ENCODE measurements around the gene TMEM254. TPM values are rescaled to one million over a fixed set of nuclear protein-coding genes. Genes with fewer than 3 reads are reported as not detected.
A peak's percentile ranks its signal among the peaks of the same experiment; 100 is the strongest.

Gene TMEM254
- total RNA-seq, 1 donor from 2014 or later = 17.6 TPM

DNA sequence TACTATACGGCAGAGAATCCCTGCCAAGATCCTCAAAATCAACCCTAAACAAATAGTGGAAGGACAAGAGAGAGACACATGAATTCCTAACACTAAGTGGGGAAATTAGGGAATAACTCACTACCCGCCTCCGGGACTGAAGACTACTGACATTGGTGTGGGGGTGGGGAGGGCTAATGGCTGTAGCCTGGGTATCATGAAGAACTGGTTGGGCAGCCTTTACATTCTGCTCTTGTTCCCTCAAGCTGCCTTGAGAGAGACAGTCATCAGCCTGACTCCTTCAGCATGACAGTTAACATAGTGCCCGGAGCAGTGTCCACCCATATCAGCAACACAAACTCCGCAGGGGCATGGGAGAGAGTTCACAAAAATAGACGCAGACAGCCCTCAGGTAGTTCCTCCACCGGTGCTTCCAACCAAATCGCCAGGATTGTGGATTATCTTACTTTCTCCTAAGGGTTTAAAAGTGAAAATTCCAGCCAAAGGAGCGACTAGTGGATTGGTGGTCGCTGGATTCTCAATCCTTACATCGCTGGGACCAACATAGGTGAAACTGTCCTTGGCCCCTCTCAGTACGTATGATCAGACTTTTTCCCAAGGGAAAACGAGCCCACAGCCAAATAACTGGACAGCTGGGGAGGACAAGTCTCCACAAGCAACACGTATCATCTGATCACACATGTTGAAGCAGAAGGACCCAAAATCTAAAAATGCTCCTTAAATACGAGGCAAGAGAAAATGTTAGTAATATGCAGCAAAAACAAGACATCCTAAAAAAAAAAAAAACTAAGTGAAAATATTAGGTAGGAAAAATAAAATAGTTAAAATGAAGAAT, 22.6 kb downstream of the TMEM254 start:
- H3K27me3 ChIP-seq = no peaks in the 10 kb centered on the region
- ATAC-seq (no peak), DNase-seq (no peak)
- no peaks in the 10 kb centered on the region for H3K36me3 ChIP-seq
- TF ChIP-seq, protein P1, sequence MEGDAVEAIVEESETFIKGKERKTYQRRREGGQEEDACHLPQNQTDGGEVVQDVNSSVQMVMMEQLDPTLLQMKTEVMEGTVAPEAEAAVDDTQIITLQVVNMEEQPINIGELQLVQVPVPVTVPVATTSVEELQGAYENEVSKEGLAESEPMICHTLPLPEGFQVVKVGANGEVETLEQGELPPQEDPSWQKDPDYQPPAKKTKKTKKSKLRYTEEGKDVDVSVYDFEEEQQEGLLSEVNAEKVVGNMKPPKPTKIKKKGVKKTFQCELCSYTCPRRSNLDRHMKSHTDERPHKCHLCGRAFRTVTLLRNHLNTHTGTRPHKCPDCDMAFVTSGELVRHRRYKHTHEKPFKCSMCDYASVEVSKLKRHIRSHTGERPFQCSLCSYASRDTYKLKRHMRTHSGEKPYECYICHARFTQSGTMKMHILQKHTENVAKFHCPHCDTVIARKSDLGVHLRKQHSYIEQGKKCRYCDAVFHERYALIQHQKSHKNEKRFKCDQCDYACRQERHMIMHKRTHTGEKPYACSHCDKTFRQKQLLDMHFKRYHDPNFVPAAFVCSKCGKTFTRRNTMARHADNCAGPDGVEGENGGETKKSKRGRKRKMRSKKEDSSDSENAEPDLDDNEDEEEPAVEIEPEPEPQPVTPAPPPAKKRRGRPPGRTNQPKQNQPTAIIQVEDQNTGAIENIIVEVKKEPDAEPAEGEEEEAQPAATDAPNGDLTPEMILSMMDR (IDR thresholded peaks at IDR 0.05) = no peak
- intact Hi-C loops (cut with DNase I) = no loop called here
- no peaks in the 10 kb centered on the region for H3K9me3 ChIP-seq
- no peaks in the 10 kb centered on the region for H3K4me1 ChIP-seq
- H3K27ac ChIP-seq = no peak overlapping the region
- H3K4me3 ChIP-seq = no peak overlapping the region

DNA sequence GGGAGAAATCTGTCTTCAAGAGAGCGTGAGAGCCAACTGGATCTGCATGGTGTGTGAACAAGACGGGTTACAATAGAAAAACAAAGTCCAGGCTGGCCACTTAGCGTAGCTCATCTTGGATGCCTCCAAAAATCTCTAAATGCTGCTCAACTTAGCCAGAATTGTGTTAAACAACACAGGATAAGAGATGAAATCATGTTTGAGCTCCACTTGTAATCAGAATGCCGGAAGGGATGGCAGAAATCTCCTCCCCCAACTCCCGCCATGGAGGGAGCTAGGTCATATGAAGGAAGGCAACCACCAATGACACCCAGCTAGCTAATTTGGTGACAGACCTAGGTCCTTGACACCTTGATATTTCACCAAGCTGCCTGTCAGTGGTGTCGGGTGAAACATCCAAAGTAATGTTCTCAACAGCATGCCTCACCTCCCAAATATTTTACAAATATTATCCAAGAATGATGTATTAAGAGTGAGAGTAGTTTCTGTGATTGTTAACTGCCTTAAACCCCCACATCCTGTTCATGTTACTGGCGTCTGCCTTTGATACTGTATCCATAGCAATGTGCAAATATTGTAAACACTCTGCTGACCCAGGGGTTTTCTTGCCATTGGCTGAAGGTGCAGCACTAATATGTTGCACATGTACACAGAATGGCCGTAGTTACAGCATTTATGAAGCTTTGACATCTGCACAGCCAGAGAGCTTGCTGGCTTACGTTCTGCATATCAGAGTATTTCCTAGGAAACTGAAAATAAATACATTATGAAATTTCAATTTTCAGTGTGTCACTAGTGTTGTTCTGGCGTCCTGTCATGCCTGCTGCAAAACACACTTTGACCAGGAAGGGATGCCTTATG, 25.8 kb downstream of the TMEM254 start:
- Histone ChIP-seq H3K4me3 (no peak overlapping the region), H3K27me3 (no peaks in the 10 kb centered on the region), H3K36me3 (no peaks in the 10 kb centered on the region), H3K27ac (peak overlapping the region; percentile 64), H3K4me1 (no peaks in the 10 kb centered on the region), H3K9me3 (peaks cover 8% of the 10 kb centered on the region)
- TF ChIP-seq, protein P1 (IDR thresholded peaks at IDR 0.05) = no peak
- DNase-seq (no peak), ATAC-seq (peak; percentile 59)
- intact Hi-C loops (cut with DNase I) = no loop called here

DNA sequence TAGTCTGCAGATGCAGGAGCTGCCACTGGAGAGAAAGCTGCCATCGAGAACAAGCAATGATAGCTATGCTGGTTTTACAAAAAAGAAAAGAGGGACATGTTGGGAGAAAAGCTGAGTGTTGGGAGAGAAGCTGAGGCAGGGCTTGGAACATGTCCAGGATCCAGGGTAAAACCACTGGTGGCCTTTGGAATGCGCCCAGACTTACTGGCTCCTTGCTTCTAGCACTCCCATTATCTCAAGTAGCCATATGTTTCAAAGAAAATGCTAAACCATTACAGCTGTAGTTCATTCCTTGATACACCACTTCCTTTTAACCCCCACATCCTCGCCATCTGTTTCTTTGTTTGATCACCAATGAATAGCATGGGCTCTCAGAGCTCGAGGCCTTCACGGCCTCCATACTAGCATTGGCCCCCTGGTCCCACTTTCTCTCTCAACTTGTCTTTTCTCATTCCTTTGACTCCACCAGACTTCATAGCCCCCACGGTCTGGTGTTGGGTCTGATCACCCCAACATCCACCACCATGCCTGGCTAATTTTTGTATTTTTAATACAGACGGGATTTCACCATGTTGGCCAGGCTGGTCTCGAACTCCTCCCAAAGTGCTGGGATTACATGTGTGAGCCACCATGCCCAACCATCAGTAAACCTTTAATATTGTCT, 30.2 kb downstream of the TMEM254 start:
- TF ChIP-seq, protein P1 (IDR thresholded peaks at IDR 0.05) = no peak
- H3K27me3 ChIP-seq = no peaks in the 10 kb centered on the region
- H3K36me3 ChIP-seq = no peaks in the 10 kb centered on the region
- no peak overlapping the region for H3K4me3 ChIP-seq
- no peak overlapping the region for H3K27ac ChIP-seq
- DNase-seq = no peak
- H3K9me3 ChIP-seq = peaks cover 12% of the 10 kb centered on the region
- intact Hi-C loops (cut with DNase I) = no loop called here
- no peaks in the 10 kb centered on the region for H3K4me1 ChIP-seq
- ATAC-seq = no peak

DNA sequence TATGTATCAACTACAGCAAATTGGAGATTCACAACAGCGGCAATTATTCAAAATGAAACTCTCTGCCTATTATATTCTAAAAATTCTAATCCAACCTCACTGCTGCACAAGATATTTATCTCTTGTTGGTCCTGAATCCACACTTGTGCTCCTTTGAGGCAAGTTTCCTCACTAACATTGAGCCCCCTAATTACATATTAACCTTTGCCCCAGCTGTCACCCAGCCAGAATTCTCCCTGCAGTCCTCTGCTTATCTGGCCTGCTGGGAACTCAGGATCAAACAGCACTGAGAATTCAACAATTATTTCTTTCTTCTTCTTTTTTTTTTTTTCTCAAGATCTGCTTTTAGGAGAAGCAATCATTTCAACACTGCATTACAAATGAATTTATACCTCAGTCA, 32.5 kb downstream of the TMEM254 start:
- peak overlapping the region; percentile 42 for H3K27ac ChIP-seq
- no peaks in the 10 kb centered on the region for H3K27me3 ChIP-seq
- no peaks in the 10 kb centered on the region for H3K4me1 ChIP-seq
- ATAC-seq = no peak
- TF ChIP-seq, protein P1 (IDR thresholded peaks at IDR 0.05) = no peak
- H3K4me3 ChIP-seq = no peak overlapping the region
- DNase-seq = no peak
- intact Hi-C loops (cut with DNase I) = no loop called here
- peaks cover 12% of the 10 kb centered on the region for H3K9me3 ChIP-seq
- H3K36me3 ChIP-seq = no peaks in the 10 kb centered on the region

DNA sequence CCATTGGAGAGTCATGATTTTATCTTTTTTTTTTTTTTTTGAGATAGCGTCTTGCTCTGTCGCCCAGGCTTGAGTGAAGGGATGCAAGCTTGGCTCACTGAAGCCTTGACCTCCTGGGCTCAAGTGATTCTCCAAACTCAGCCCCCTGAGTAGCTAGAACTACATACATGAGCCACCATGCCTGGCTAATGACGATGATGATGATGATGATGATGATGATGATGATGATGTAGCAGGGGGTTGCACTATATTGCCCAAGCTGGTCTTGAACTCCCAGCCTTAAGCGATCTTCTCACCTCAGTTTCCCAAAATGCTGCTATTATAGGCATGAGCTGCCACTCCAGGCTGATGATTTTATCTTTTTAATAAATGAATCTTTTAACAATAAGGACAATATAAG, 40.2 kb downstream of the TMEM254 start:
- no peak for ATAC-seq

More for the DNA sequence above, 40.2 kb downstream of the TMEM254 start:
- Histone ChIP-seq H3K4me1 (peaks cover 4% of the 10 kb centered on the region), H3K27me3 (no peaks in the 10 kb centered on the region), H3K27ac (no peak overlapping the region), H3K4me3 (no peak overlapping the region), H3K9me3 (no peaks in the 10 kb centered on the region), H3K36me3 (no peaks in the 10 kb centered on the region)
- DNase-seq = no peak
- intact Hi-C loops (cut with DNase I) = no loop called here
- TF ChIP-seq, protein P1 (IDR thresholded peaks at IDR 0.05) = no peak

All from upper lobe of right lung (tissue), 1 donor.